HEK293 (cell line): ENCODE results near the gene SUMF1.

Source experiments
- CTCF ChIA-PET: fragments of 350-600 bp; formaldehyde crosslinking; extraction: SDS; loops from one replicate; lab custom pipeline; 2021; ENCODE audit warnings: antibody characterized with exemption; lab: Yijun Ruan, JAX
- POLR2A ChIA-PET: fragments of 300-600 bp; formaldehyde crosslinking; extraction: SDS; loops from one replicate; lab custom pipeline; 2020; ENCODE audit warnings: antibody characterized with exemption, inconsistent platforms; lab: Yijun Ruan, JAX
- H3K27ac ChIP-seq: fragments of 200-500 bp; sonication (Bioruptor generic); 2 replicates; pipeline ENCODE4 v1.5.1; 2014; ENCODE audit warnings: low read depth, low read length, control low read depth, inconsistent platforms; ENCODE audit errors: extremely low read depth
- H3K36me3 ChIP-seq, 2 experiments: fragments of 200-500 bp in 1 of 2; sonication (Bioruptor generic) in 1 of 2; 1 replicate in 1 of 2; 2 replicates in 1 of 2; pipeline ENCODE4 v1.5.1; 2014 to 2017; ENCODE audit warnings: inconsistent platforms in 2 of 2, low read length in 2 of 2; ENCODE audit not compliant: control insufficient read depth in 2 of 2, insufficient read depth in 1 of 2
- H3K4me1 ChIP-seq: fragments of 200-500 bp; sonication (Bioruptor generic); 2 replicates; pipeline ENCODE4 v1.5.1; 2014; ENCODE audit warnings: mild to moderate bottlenecking, low read length, inconsistent platforms; ENCODE audit not compliant: control insufficient read depth, insufficient read depth
- H3K4me3 ChIP-seq: 2 replicates; pipeline ENCODE4 v1.5.1; 2011; ENCODE audit warnings: low read depth, mild to moderate bottlenecking, control low read depth, low read length, moderate library complexity
- H3K9me3 ChIP-seq: fragments of 200-500 bp; sonication (Bioruptor generic); 2 replicates; pipeline ENCODE4 v1.5.1; 2014; ENCODE audit warnings: low read depth, low read length, inconsistent platforms; ENCODE audit not compliant: control insufficient read depth, insufficient read depth
- INSM2 ChIP-seq: fragments of 450-650 bp; formaldehyde crosslinking; IDR thresholded peaks from 2 replicates; pipeline ENCODE4 v1.5.1; 2016; ENCODE audit warnings: missing biosample characterization, missing genetic modification characterization
- KLF17 ChIP-seq: fragments of 450-650 bp; formaldehyde crosslinking; IDR thresholded peaks from 2 replicates; pipeline ENCODE4 v1.5.1; 2016; ENCODE audit warnings: missing biosample characterization, missing genetic modification characterization
- OSR2 ChIP-seq: fragments of 450-650 bp; formaldehyde crosslinking; IDR thresholded peaks from 2 replicates; pipeline ENCODE4 v1.5.1; 2016; ENCODE audit warnings: missing biosample characterization, missing genetic modification characterization
- PRDM1 ChIP-seq: fragments of 450-650 bp; formaldehyde crosslinking; IDR thresholded peaks from 2 replicates; pipeline ENCODE4; 2016; ENCODE audit warnings: missing biosample characterization, missing genetic modification characterization
- SP7 ChIP-seq: fragments of 450-650 bp; formaldehyde crosslinking; IDR thresholded peaks from 2 replicates; pipeline ENCODE4 v1.5.1; 2016; ENCODE audit warnings: missing biosample characterization, missing genetic modification characterization
- TRIM28 ChIP-seq: IDR thresholded peaks from 2 replicates; pipeline ENCODE4 v1.6.1; 2011; ENCODE audit warnings: low read length, control low read depth, borderline replicate concordance
- YY1 ChIP-seq: fragments of 450-650 bp; formaldehyde crosslinking; IDR thresholded peaks from 2 replicates; pipeline ENCODE4 v1.5.1; 2018; ENCODE audit warnings: missing biosample characterization, missing genetic modification characterization
- ZBTB17 ChIP-seq: fragments of 450-650 bp; formaldehyde crosslinking; IDR thresholded peaks from 2 replicates; pipeline ENCODE4 v1.5.1; 2016; ENCODE audit warnings: missing biosample characterization, missing genetic modification characterization
- ZBTB26 ChIP-seq: fragments of 450-650 bp; formaldehyde crosslinking; optimal IDR thresholded peaks from 2 replicates; pipeline ENCODE3; 2016; ENCODE audit warnings: missing biosample characterization, mild to moderate bottlenecking, missing genetic modification characterization
- ZBTB8A ChIP-seq: fragments of 450-650 bp; formaldehyde crosslinking; IDR thresholded peaks from 2 replicates; pipeline ENCODE4 v1.5.1; 2016; ENCODE audit warnings: missing biosample characterization, missing genetic modification characterization
- ZFP3 ChIP-seq: fragments of 450-650 bp; formaldehyde crosslinking; IDR thresholded peaks from 2 replicates; pipeline ENCODE4 v1.5.1; 2016; ENCODE audit warnings: low read depth, missing biosample characterization, missing genetic modification characterization
- ZNF221 ChIP-seq: fragments of 450-650 bp; formaldehyde crosslinking; IDR thresholded peaks from 2 replicates; pipeline ENCODE4 v1.5.1; 2017; ENCODE audit warnings: missing biosample characterization, missing genetic modification characterization, borderline replicate concordance
- ZNF274 ChIP-seq, 2 experiments: fragments of 200-500 bp in 1 of 2; fragments of 450-650 bp in 1 of 2; sonication (Bioruptor generic) in 1 of 2; formaldehyde crosslinking in 1 of 2; IDR thresholded peaks; 2 replicates each; pipeline versions ENCODE4 v1.5.1 to v1.6.1; 2014 to 2016; ENCODE audit warnings: borderline replicate concordance in 1 of 2, inconsistent platforms in 1 of 2, low read length in 1 of 2, missing biosample characterization in 1 of 2, missing genetic modification characterization in 1 of 2
- ZNF302 ChIP-seq: fragments of 450-650 bp; formaldehyde crosslinking; IDR thresholded peaks from 2 replicates; pipeline ENCODE4 v1.5.1; 2016; ENCODE audit warnings: missing biosample characterization, missing genetic modification characterization, low read depth
- ZNF354C ChIP-seq: fragments of 450-650 bp; formaldehyde crosslinking; IDR thresholded peaks from 2 replicates; pipeline ENCODE4 v1.5.1; 2016; ENCODE audit warnings: missing biosample characterization, missing genetic modification characterization, low read depth, borderline replicate concordance
- ZNF404 ChIP-seq: fragments of 450-650 bp; formaldehyde crosslinking; IDR thresholded peaks from 2 replicates; pipeline ENCODE4 v1.5.1; 2017; ENCODE audit warnings: missing biosample characterization, missing genetic modification characterization
- ZNF518A ChIP-seq: fragments of 450-650 bp; formaldehyde crosslinking; conservative IDR thresholded peaks from 2 replicates; pipeline ENCODE4 v1.5.1; 2016; ENCODE audit warnings: low read depth, missing biosample characterization, missing genetic modification characterization
- ZNF529 ChIP-seq: fragments of 450-650 bp; formaldehyde crosslinking; IDR thresholded peaks from 2 replicates; pipeline ENCODE4 v1.5.1; 2017; ENCODE audit warnings: missing genetic modification characterization, missing biosample characterization; ENCODE audit not compliant: insufficient replicate concordance
- ZNF692 ChIP-seq: fragments of 450-650 bp; formaldehyde crosslinking; IDR thresholded peaks from 2 replicates; pipeline ENCODE4 v1.5.1; 2016; ENCODE audit warnings: missing biosample characterization, missing genetic modification characterization
- ZNF707 ChIP-seq: fragments of 450-650 bp; formaldehyde crosslinking; IDR thresholded peaks from 2 replicates; pipeline ENCODE4 v1.5.1; 2016; ENCODE audit warnings: missing biosample characterization, missing genetic modification characterization
- ZNF791 ChIP-seq: fragments of 450-650 bp; formaldehyde crosslinking; IDR thresholded peaks from 2 replicates; pipeline ENCODE4 v1.5.1; 2016; ENCODE audit warnings: missing biosample characterization, missing genetic modification characterization
- ZNF837 ChIP-seq: fragments of 450-650 bp; formaldehyde crosslinking; IDR thresholded peaks from 2 replicates; pipeline ENCODE4 v1.5.1; 2016; ENCODE audit warnings: missing biosample characterization, missing genetic modification characterization
- ZNF843 ChIP-seq: fragments of 450-650 bp; formaldehyde crosslinking; IDR thresholded peaks from 2 replicates; pipeline ENCODE4 v1.5.1; 2016; ENCODE audit warnings: missing biosample characterization, missing genetic modification characterization
- ZSCAN23 ChIP-seq: fragments of 450-650 bp; formaldehyde crosslinking; IDR thresholded peaks from 2 replicates; pipeline ENCODE4 v1.5.1; 2016; ENCODE audit warnings: missing biosample characterization, missing genetic modification characterization

The SUMF1 gene

GRCh38 chr3:4397466-4397865, 69.6 kb downstream of the SUMF1 start (continued):
- TF ChIP-seq ZNF518A (tag by site-specific recombination): no peak
- no peak for TF ChIP-seq SP7 (tag by site-specific recombination)
- TF ChIP-seq ZNF274 (IDR thresholded peaks at IDR 0.05; ENCODE audit: low read length): no peak
- TF ChIP-seq ZNF274 (tag by site-specific recombination; IDR thresholded peaks at IDR 0.05; ENCODE audit: borderline replicate concordance): no peak
- no peak for TF ChIP-seq ZBTB26 (tag by site-specific recombination)
- TF ChIP-seq, all 188 proteins: peak for 0

GRCh38 chr3:4396542-4396941, 70.5 kb downstream of the SUMF1 start:
- no peaks in the 10 kb centered on the region for H3K36me3 ChIP-seq
- no peaks in the 10 kb centered on the region for H3K9me3 ChIP-seq
- TF ChIP-seq PRDM1 (tag by site-specific recombination): no peak
- TF ChIP-seq ZNF707: no peak
- TF ChIP-seq ZNF221: no peak
- no peak for TF ChIP-seq ZNF837 (tag by site-specific recombination)
- POLR2A ChIA-PET: no interaction called here
- H3K27ac ChIP-seq: no peak overlapping the region
- no peaks in the 10 kb centered on the region for H3K4me1 ChIP-seq
- CTCF ChIA-PET: interaction anchor here (1.1 kb wide), 1 partner anchor 237 kb away, joined by 3 read pairs; no protein-coding TSS in a partner anchor
- H3K4me3 ChIP-seq: no peak overlapping the region

- ChIA-PET CTCF (interaction anchor here (1.1 kb wide), 1 partner anchor 237 kb away, joined by 3 read pairs; no protein-coding TSS in a partner anchor), POLR2A (no interaction called here)
- Histone ChIP-seq H3K4me3 (no peak overlapping the region), H3K36me3 (no peaks in the 10 kb centered on the region), H3K27ac (no peak overlapping the region), H3K9me3 (no peaks in the 10 kb centered on the region), H3K4me1 (no peaks in the 10 kb centered on the region)
- TF ChIP-seq TRIM28: no peak
- TF ChIP-seq ZFP3 (tag by site-specific recombination): no peak
- TF ChIP-seq YY1: no peak
- TF ChIP-seq ZNF692: no peak
- no peak for TF ChIP-seq OSR2
- TF ChIP-seq KLF17: no peak
- TF ChIP-seq ZNF791 (tag by site-specific recombination): no peak
- TF ChIP-seq ZNF529: no peak
- no peak for TF ChIP-seq ZSCAN23 (tag by site-specific recombination)
- TF ChIP-seq ZNF302: no peak
- no peak for TF ChIP-seq ZBTB8A (tag by site-specific recombination)
- TF ChIP-seq ZNF354C (tag by site-specific recombination): no peak
- no peak for TF ChIP-seq ZBTB17 (tag by site-specific recombination)
- TF ChIP-seq INSM2: no peak
- no peak for TF ChIP-seq ZNF404 (tag by site-specific recombination)
- no peak for TF ChIP-seq ZNF843
These were observed 71.1 kb downstream of the SUMF1 start for GRCh38 chr3:4396006-4396405.
